Measurements from ENCODE around the gene EPHB2.

EPHB2 gene

DNA sequence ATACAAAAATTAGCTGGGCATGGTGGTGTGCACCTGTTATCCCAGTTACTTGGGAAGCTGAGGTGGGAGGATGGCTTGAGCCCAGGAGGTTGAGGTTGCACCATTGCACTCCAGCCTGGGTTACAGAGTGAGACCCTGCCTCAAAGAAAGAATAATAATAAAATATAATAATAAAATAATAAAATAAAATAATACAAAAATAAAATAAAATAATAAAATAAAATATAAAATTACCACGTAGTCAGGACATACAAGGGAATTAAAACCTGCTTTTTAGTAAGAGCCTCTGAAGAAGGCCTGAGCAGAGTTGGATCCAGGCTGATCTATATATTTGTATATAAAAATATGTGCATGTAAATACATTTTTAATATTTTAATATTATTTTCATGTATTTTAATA, 41.7 kb downstream of the EPHB2 start:
- FAIRE-seq = no peak

DNA sequence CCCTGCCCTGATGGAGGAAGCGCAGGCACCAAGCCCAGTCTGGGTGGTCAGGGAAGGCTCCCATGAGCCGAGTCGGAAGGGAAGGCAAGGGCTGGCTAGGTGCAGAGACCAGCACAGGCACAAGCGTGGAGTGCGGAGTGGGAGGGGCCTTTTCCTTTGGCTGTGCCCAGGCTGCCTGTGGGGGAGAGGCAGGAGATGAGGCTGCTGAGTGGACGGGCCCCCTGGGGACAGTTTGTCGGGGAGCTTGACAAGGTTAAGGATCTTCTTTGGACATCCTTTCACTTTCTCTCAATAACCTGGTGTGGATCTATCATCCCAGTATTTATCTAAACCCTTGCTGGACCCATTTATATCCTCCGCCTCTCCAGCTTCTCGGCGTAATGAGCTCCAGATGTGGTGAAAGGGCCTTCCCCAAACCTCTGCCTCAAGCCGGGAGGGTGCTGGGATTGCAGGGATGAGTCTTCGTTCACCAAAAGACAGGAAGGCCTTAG, 42.9 kb downstream of the EPHB2 start:
- no peak for FAIRE-seq

DNA sequence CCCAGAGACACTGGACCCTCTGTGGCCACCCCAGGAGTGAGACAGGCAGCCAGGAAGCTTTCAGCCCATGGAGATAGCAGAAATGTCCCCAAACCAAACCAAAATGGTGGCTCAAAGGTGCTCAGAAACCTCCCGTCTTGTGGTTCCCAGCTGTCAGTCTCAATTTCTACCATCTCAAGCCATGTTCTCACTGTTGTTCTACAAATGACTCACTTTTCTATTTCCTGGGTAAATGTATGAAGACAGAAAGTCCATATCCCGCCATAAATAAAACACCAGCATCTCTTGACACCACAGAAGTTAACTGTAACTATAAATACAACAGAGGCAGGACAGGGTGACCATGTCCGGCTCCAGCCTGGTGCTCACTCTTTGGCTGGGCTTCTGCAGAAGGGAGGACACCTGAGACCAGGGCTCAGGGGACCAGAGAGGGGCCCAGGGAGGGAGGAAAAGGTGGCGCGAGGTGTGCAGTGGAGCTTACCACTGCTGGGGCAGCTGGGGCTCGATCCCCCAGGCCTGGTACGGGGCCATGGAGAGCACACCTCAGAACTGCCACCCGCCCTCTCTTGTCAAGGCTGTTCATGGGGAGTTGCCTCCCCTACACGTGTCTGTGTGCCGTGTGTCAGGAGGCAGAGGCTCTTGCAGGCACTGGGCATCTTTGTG, 43.6 kb downstream of the EPHB2 start:
- FAIRE-seq = no peak

DNA sequence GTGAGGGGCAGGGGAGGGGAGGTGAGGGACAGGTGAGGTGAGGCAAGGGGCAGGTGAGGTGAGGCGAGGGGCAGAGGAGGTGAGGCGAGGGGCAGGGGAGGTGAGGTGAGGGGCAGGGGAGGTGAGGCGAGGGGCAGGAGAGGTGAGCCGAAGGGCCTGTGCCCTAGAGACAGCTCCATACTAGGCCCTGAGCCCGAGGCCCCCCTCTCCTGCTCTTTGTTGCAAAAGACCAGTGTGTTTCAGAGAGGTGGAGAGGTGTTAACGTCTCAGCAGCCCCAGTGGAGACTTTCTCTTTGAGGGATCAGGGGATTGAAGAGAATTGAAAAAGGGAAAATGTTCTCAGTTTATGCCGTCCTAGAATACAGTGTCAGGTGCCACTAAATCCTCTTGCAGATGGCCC, 44.2 kb downstream of the EPHB2 start:
- no peak for FAIRE-seq

DNA sequence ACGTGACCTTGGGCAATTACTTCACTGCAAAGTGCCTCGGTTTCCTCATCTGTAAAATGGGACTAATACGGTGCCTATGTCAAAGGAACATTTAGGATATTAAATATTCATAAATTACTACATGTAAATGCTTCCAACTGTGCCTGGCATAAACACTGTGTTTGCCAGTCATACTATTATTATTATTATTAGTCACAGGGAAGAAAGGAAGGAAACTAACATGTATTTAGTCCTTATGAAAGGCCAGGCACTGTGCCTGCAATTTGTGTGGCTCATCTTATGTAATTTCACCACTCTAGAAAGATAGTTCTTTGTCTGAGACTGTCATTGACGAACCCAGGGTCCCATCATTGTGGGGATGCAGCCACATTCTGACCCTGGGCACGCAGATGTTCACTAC, 45.0 kb downstream of the EPHB2 start:
- FAIRE-seq = no peak

DNA sequence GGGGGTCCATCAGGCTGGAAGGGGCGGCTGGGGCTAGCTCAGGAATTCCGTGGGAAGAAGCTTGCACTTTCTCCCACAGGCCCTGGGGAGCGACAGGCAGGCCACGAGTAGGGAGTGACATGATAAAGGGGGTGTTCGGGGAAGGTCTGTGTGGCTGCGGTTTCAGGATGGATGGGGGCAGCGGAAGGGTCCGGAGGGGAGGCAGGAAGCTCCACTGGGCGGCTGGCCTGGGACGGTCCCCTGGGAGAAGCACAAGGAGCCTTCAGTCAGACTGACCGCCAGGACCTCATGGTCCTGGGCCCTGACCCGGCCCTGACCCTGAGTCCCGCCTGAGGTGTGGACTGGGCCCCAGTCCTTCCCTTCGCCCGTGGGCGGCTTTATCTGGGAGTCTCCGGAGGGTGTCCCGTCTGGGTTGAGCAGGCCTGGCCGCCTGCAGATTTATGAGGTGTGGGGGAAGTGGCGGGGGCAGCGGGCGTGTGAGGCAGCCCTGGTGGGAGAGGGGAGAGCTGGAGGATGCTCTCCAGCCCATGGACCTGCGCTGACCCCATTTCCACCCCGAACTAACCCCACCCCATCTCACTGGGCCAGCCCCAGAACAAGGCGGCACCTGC, 45.6 kb downstream of the EPHB2 start:
- no peak for FAIRE-seq

DNA sequence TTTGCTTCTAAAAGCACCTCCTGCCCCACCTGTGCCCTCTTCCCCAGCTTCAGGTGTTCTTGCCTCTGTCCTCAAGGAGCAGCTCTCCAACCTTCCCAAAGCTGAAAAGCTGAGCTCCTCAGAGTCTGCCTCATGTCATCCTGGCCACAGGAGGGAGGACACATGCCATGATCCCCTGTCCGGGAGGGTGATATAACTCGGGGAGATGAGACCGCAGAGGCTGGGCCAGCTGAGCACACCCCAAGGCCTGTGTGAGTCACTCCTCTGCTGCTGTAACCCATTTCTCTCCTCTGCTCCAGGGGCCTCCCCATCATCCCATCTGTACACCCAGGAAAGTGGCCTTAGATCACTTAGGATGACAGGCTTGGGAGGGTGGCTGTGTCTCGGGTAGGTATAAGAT, 49.8 kb downstream of the EPHB2 start:
- FAIRE-seq = no peak

DNA sequence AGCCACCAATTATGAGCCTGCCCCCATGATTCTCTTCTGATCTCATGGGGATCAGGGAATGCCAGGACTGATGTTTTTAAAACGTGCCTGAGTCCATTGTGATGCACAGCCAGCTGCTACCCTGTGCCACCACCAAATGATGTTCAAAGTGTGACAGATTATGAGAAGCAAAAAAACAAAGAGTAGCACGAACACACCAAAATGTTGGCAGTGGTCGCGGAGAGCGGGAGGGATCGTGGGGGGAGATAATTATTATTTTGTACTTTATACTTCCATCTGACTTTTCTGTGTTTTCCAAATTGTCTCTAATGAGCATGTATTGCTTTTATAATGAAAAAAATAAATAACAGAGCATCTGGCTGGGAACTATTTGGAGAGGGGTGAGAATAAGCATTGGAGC, 50.5 kb downstream of the EPHB2 start:
- no peak for FAIRE-seq

DNA sequence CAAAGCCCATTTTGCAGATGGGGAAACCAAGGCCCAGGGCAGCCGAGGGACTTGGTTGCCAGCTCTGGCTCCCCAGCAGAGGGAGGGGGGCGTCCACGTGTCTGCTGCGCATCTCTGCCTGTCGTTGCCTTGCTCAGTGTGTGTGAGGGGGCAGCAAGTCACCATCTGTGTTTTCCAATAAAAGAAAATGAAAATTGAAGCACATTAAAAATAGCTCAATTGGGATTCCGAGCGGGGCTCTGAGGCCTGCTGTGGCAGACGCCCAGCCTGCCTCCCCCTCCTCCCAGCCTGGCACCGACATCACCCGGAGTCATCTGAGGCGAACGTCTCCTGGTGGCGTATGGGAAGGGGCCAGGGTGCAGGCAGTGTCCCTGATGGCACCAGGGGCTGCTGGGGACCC, 51.2 kb downstream of the EPHB2 start:
- FAIRE-seq = no peak

DNA sequence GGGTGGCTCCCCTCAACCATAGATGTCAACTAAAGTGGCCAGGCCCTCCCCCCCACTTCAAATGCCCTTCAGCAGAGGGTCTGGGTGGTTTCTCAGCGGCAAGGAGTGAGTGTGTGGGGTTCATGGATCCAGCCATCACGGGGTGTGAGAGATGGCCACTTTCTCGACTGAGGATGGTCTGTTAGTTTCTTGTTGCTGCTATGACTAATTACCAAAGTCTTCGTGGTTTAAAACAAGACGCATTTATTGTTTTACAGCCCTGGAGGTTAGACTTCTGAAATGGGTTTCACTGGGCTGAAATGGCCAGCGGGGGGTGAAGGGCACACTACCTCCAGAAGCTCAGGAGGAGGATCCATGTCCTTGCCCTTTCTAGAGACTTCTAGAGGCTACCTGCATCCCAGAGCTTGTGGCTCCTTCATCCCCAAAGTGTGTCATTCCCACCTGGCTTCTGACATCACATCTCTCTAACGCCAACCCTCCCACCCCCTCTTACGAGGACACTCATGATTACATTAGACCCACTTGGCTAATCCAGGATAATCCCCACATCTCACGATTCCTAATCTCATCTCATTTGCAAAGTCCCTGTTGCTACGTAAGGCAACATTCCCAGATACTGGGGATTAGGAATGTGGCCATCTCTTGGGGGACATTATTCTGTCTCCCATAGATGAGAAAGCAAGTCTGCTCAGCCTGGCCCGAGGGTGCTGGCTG, 53.0 kb downstream of the EPHB2 start:
- FAIRE-seq = no peak

DNA sequence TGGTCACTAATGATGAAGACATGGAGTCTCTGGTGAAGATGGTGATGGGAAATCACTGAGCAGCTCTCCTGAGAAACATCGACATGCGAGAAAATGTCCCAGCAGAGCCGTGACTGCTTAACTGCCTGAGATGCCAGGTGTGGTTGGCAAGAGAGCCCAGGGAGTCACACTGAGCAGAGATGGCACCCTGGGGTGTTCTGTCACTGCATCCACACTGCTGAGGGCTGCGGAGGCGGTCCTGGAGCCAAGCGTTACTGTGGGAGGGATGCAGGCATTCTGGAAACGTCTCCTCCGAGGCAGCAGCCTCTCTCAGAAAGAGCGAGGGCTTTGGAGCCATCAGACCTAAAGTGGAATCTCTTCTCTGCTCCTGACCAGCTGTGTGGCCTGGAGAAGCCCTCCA, 57.2 kb downstream of the EPHB2 start:
- no peak for FAIRE-seq

DNA sequence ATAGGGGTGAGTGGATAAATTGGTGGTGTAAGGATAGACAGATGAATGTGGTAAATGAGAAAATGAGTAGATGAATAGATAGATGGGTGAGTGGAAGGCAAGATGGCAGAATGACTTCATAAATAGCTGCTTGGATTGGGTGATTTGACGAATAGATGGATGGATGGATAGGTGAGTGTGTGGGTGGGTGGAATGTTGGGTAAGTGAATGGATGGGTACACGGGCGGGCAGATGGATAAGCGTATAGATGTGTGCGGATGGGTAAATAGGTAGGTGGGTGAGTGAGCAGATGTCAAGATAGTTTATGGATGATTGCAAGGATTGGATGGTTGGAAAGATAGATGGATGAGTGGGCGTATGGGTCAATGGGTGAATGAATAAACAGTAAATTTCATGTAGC, 59.3 kb downstream of the EPHB2 start:
- FAIRE-seq = no peak

DNA sequence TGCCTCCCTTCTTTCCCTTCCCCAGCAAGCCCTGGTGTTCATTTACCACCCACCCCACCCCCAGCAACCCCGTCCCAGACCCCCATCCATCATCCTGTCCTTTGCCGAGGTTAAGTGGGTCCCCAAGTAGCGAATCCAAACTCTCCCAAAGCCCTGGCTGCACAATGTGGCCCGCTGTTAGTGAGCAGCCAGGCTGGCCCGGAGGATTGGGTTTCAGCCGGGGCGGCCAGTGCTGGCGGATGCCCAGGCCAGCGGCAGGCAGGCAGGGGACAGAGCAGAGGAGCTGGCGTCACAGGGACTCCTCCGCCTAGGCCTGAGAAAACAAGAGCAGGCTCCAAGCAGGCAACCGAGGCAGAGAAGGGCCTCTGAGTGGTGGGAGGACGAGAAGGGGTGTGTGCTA, 61.4 kb downstream of the EPHB2 start:
- no peak for FAIRE-seq

DNA sequence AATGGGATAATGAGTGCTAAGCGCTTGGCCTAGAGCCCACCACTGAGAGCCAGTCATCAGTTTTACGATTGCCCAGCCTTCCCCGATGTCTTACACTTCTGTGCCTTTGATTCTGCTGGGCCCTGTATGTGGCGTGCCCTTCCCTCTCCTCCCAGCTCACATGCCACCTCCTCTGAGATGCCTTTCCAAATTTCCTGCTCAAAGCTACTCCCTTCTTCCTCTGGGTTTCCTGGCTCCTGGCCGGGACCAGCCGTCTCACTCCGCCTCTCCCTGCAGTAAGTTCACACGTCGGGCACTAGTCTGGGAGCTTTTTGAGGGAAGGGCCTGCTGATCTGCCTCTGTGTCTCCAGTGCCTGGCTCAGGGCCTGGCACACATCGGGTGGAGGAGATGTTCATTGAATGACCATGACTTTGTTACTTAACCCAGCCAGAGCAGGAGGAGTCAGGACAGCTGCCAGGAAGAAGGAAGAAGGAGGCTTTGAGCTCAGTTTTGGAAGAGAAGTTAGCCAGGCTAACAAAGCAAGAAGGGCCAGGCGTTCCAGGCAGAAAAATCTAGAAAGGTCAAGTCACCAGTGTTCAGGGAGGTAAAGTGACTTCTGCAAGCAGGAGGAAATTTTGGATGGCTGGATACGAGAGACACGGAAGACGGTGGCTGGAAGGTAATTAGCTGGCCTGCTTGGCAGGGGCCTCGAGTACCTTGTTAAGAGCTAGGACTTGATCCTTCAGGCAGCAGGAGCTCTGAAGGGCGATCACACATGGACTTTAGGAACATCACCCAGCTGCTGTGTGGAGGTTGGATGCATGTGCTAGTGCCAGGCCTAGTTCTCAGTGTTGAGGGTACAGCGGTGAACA, 63.6 kb downstream of the EPHB2 start:
- no peak for FAIRE-seq

DNA sequence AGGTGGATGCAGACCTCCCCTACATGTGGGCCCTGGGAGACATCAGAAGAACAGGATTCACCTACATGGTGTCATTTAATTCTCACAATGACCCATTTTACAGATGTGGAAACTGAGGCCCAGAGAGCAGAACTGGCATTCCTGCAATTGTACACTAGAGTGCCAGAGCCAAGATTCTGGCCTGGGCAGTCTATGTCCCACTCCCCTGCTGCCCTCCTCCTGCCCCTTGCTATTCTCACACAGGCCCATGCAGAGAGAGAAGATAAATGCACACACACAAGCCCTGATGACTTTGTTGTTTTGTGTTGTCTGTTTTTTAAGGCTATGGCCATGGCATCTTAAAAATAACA, 64.2 kb downstream of the EPHB2 start:
- FAIRE-seq = no peak

DNA sequence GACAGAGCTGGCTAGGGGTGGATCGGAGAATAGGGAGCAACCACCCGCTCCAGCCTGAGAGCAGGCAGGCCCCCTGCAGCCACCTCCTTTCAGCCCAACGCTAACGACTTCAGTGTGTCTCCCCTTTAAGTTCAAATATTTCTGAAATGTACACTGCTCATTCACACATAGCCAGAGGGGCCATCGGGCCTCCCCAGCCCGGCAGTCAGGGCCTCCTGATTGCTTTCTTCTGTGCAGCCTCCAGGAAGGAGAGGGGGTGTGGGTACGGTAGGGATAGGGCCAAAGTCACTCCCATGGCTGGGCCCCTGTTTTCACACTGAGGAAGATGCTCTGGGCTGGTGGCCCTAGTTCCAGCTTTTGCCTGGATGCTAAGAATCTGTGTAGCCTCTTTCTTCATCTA, 64.8 kb downstream of the EPHB2 start:
- no peak for FAIRE-seq

DNA sequence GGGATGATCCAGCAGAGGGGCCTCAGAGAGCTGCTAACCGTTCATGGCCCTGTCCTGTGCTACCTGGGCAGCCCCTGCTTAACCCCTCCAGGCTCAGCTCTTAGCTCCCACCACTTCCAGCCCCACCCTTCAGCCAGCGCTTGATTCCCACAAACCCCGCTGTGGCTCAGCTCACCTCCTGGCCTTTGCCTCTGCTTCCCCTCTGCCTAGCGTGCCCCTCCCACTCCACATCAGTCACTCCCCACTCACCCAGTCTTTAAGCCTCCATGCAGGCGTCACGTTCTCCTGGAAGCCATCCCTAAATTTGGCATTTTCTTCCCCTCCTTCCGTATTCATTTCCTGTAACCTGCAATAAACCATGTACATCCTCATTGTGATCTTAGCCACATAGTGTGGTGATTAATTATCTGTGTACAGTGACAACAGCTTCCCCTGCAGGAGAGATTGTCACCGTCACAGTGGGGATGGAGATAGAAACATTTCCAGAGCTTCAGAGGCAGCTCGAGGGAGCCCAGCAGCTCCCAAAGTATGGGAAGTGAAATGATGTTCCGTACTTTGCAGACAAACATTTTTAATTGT, 65.5 kb downstream of the EPHB2 start:
- FAIRE-seq = no peak

DNA sequence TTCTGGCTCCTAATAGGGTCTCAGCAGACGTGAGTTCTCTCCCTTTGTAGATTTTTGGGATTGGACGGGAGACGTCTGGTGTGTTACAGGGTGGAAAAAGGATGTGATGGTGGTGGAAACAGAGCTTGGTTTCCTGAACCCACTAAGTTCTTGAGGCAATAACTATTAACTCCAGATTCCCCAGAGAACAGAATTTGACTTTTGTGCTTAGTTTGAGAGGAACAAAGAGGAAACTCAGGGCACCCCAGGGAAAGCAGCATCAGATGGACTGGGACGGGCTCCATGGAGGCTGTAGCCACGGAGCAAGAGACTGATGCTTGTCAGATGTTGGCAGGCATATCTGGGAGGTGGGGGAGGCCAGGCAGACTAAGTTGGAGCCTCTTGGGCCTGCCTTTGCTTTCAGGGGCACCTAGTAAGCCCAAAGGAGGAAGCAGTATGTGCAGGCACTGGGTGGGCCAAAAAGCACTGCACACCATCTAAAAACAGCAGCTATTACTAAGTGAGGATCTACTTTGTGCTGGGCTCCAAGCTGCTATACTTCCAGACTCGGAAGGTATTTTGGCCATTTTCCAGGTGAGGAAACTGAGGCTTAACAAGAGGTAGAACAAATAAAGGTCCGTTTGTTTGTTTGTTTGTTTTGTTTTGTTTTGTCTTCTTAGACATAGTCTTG, 66.9 kb downstream of the EPHB2 start:
- FAIRE-seq = no peak

DNA sequence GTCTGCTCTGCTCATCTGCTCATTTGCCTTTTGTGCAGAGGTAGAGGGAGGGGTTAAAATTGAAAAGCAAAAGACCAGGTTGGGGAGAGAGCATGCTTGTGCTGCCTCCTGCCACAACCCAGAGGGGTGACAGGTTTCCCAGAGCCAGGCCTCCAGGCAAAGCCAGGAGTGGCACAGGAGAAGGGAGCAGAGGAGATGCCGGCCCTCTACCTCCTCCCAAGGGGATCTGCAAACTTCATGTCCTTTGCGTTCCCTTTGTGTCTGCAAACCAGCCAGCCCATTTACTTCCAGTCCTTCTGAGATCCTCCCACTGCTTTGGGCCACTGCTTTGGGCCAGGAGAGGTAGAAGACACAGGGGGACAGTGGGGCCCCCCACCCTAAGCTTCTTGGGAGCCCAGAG, 67.8 kb downstream of the EPHB2 start:
- FAIRE-seq = no peak

DNA sequence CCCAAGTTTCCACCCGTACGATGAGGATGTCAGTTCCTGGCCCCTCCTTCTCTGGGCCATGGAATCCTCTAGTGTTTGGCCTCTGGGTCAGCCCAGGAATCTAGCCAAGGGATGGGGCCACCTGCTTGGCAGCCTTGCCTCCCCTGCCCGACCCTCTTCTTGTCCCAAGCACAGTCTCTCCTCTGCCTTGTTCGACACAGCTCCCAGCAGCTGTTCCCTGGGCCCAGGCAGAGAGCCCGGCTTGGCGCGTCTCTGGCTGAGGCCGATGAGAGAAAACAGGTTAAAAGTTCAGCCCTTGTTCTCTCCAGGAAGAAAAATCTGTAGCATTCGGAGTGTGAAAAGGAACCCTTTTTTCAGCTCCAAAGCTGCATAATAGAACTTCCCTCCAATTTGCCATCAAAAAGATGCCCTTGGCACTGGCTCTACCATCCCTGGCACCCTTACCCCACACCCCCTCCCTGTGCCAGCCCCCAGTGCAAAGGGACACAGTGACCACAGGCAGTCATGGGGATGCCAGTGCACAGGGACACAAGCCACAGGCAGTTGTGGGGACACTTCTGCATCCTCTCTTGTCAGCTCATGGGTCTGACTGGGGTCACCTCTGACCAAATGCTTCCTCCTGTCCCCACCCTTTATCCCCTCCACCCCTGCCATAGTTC, 68.4 kb downstream of the EPHB2 start:
- no peak for FAIRE-seq

DNA sequence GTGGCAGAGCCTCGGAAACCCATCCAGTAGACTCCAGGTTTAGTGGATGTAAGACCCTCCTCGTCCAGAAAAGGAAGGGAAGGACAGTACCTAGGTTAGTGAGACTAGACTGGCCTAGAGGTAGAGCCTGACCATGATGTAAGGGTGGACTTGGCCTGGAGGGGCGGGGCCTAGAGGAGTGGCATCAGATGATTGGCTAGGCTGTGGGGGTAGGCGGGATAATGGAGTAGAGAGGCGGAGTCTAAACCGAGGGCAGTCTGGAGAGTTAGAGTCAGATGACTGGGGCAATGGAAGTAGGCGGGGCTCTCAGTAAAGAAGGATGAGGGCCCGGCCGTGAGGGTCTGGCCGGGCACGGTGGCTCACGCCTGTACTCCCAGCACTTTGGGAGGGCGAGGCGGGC, 70.1 kb downstream of the EPHB2 start:
- FAIRE-seq = no peak

DNA sequence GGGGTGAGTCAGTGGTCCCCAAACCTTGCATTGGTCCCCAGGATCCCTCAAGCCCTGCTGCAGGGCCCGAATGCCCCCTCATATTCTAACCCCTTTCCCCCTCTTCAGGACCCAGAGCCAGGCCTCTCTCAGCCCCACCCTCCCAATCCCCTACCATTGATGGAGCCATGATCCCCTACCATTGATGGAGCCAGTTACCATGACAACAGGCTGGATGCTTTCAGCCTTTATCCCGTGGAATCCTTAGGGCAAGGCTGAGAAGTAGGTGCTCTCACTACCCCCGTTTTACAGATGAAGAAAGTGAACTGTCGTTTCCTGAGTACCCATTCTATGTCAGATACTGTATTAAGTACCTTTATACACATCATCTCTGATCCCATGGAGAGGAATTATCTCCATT, 70.8 kb downstream of the EPHB2 start:
- no peak for FAIRE-seq
